ENCODE results near the gene ROMO1. TPM values are rescaled to one million over a fixed set of nuclear protein-coding genes. Genes with fewer than 3 reads are reported as not detected.

Gene ROMO1
- total RNA-seq, 4 donors from 2014 or later = 158 to 312 (median 228) TPM

DNA sequence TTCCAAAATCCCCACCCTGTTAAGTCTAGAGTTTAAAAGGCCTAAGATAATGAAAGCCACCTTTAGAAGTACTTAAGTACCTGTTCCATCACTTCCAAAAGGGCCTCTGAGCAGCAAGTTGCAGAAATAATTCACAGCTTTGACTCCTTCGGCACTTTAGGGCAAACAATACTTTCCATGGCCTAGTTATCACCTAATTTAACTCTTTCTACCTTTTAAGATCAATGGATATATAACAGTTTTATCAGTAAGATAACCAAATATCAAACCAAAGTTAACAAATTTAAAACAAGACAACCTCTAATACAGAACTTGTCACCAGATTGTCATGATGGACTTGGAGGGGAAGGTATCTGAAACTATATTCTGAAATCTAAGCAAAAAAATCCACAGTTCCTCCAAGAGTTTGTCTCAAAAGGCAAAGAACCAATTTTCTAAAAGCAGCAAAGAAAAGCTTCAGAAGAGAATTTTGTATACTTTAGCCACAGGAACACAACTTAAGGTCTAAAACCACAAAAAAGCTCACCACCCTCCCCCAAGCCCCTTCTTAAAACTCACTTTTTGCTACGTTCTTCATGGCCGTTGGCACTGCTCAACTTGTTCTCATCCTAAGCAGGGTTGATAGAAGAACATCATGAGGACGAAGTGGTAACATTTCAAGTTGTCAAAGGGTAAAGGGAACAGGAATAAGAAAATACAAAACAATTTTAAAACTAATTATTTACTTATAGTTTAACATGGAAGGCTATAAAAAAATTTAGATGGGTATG, 39.4 kb downstream of the ROMO1 start:
- TF ChIP-seq POLR2A (IDR thresholded peaks at IDR 0.05) = no peak
- TF ChIP-seq POLR2AphosphoS5 (IDR thresholded peaks at IDR 0.05) = no peak
- TF ChIP-seq, protein P1, sequence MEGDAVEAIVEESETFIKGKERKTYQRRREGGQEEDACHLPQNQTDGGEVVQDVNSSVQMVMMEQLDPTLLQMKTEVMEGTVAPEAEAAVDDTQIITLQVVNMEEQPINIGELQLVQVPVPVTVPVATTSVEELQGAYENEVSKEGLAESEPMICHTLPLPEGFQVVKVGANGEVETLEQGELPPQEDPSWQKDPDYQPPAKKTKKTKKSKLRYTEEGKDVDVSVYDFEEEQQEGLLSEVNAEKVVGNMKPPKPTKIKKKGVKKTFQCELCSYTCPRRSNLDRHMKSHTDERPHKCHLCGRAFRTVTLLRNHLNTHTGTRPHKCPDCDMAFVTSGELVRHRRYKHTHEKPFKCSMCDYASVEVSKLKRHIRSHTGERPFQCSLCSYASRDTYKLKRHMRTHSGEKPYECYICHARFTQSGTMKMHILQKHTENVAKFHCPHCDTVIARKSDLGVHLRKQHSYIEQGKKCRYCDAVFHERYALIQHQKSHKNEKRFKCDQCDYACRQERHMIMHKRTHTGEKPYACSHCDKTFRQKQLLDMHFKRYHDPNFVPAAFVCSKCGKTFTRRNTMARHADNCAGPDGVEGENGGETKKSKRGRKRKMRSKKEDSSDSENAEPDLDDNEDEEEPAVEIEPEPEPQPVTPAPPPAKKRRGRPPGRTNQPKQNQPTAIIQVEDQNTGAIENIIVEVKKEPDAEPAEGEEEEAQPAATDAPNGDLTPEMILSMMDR (IDR thresholded peaks at IDR 0.05) = no peak
- no peak for TF ChIP-seq EP300 (IDR thresholded peaks at IDR 0.05)
- Histone ChIP-seq H3K9me3 (no peaks in the 10 kb centered on the region), H3K36me3 (peaks cover 12 to 68% of the 10 kb centered on the region in 2 donors), H3K4me3 (peak overlapping the region in 1 of 2 donors; percentile 81), H3K4me1 (peaks cover 21 to 79% (median 37%) of the 10 kb centered on the region in 3 donors), H3K27me3 (no peaks in the 10 kb centered on the region), H3K27ac (peak overlapping the region in 1 of 4 donors; percentile 9)
- WGBS, 2 donors (ENCODE audit: low coverage in 1 of 2) = 34 to 35% methylated on average over 4 of the region's 4 CpGs
- no peak for ATAC-seq

DNA sequence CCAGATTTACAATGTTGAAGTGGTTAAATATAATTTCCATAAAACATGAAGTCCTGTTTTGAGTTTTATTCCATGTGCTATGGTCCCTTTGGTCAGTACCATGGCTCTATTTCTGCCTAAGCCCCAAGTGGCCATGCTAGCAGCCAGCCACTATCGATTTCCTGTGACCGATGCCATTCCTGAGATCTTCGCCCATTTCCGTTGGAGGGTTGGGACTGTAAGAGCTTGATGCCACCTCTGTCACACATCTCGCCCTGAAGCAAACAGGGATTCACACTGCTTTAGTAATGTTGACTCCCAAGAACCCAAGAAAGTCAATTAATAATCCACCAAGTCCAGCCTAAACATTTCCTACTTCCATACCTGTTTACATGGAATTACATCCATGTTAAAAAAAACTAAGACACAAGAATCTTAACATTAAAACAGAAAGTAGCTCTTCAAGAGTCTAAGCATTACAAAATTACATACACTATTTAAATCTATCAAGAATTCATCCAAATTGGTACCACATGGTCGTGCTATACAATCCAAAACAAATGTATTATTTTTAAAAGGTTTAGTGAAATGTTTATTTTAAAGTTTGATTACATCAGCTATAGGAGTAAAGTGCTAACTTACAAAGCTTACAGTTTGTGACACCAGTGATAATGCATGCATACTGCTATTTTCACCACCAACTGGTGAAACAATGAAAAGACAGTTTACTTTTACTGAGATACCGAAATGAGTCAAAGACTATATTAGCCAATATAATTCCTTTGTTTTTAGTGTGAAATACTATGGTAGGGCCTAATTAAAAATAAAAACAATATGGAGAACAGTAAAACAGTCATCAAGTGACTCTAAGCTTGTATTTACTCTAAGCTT, 40.3 kb downstream of the ROMO1 start:
- peak overlapping the region in 3 of 4 donors; percentile 98 to 100 (median 99) for H3K27ac ChIP-seq
- peaks cover 8 to 59% of the 10 kb centered on the region in 2 donors for H3K36me3 ChIP-seq
- H3K27me3 ChIP-seq = no peaks in the 10 kb centered on the region
- no peaks in the 10 kb centered on the region for H3K9me3 ChIP-seq
- peak overlapping the region; percentile 69 to 81 for H3K4me3 ChIP-seq
- ATAC-seq = no peak
- WGBS, 2 donors (ENCODE audit: low coverage in 1 of 2) = 34 to 43% methylated on average over 3 to 7 of the region's 7 CpGs
- peaks cover 14 to 73% (median 31%) of the 10 kb centered on the region in 3 donors for H3K4me1 ChIP-seq
- no peak for TF ChIP-seq POLR2AphosphoS5 (IDR thresholded peaks at IDR 0.05)
- TF ChIP-seq POLR2A (IDR thresholded peaks at IDR 0.05) = no peak
- TF ChIP-seq EP300 (IDR thresholded peaks at IDR 0.05) = no peak
- TF ChIP-seq, protein P1 (IDR thresholded peaks at IDR 0.05) = peak in 1 of 4 experiments; percentile 25

DNA sequence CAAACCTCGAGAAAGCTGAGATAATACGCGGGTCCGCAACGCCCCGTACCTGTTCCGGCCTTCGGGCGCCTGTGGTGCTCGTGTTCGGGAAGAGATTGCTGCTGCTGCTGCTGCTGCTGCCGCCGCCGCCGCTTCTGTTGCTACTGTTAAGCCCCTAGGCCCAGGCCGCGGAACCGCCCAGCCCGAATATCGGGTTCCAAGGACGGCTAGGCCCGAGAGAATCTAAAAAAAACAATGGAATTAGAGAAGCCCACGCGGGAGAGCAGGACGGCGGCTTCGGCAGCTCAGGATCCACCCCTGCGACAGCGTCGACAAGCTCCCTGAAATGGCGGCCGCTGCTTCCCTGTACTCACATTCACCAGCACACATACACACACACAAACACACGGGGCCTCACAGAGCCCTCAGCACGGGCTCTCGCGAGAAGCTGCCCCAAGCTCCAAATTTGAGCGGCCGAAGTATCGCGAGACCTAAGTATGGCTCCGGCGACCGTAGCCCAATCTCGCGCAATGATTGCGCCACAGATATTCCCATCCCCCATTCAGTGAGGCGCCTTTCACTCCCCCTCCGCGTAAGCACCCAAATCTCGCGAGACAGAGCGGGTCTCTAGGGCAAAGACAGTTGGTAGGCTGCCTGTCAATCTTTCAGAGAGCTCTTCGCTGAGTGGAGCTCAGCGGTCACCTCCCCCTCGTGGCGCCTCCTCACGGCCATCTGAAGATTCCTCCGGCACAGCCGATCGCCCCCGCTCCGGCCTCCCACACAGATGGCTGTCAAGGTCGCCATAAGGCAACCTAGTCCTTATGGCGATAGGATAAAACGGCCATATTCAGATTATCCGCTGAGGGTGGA, 42.9 kb downstream of the ROMO1 start, which contains the start of gene RBM39:
Gene RBM39, minus strand, starts transcription at position 369 of the 849 bp plus-strand sequence. CDS start 1,386 bp downstream, outside the sequence.
- peaks cover 4 to 35% of the 10 kb centered on the region in 2 donors for H3K36me3 ChIP-seq
- ATAC-seq = peak; percentile 96
- no peaks in the 10 kb centered on the region for H3K9me3 ChIP-seq
- H3K27ac ChIP-seq = peak within 1 kb of the TSS; percentile 98 to 100 (median 100)
- 0% methylated on average over 8 to 14 of the region's 66 CpGs for WGBS, 2 donors (ENCODE audit: low coverage in 1 of 2)
- peak within 1 kb of the TSS; percentile 81 to 94 for H3K4me3 ChIP-seq
- no peak for TF ChIP-seq EP300 (IDR thresholded peaks at IDR 0.05)
- TF ChIP-seq POLR2AphosphoS5 (IDR thresholded peaks at IDR 0.05) = peak; percentile 99
- TF ChIP-seq POLR2A (IDR thresholded peaks at IDR 0.05) = peak; percentile 90 to 95
- TF ChIP-seq, protein P1 (IDR thresholded peaks at IDR 0.05) = peak; percentile 12 to 58 (median 56)
- H3K27me3 ChIP-seq = no peaks in the 10 kb centered on the region
- peaks cover 3 to 48% (median 16%) of the 10 kb centered on the region in 3 donors for H3K4me1 ChIP-seq

DNA sequence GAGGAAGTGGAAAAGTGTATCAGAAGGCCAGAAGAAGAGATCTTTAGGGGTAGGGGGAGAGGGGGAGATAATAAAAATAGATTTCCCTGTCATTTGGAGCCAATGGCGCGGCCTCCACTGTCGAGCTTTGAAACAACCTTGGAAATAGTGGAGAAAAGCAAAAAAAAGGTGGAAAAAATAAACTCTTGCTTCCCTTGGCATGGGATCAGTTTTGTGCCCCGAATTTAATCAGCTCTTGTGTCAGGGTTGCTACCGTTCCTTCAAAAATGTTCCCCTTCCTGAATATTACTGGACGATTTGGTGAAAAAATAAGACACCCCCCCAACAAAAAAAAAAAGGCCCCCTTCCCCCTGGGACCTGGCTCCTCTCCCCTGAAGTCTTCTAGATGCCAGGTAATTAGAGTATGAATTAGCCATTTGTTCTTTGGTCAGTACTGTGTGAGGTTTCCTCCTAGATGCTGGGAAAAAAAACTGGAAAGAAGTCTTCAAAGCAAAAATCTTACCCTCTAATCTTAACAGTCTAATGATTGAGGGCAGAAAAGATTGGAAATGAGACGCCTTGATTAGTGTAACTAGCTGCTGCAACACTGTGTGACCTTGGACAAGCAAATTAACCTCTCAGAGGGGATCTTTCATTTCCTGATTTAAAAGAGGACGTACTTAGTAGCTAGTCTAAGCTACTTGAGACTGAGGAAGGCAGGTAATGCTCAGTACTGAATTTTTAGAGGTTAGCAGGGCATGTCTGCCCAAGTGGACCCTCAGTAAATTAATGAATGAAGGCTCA, 43.7 kb downstream of the ROMO1 start:
- ATAC-seq = no peak
- TF ChIP-seq, protein P1 (IDR thresholded peaks at IDR 0.05) = no peak
- TF ChIP-seq EP300 (IDR thresholded peaks at IDR 0.05) (no peak), POLR2AphosphoS5 (IDR thresholded peaks at IDR 0.05) (no peak), POLR2A (IDR thresholded peaks at IDR 0.05) (no peak)
- Histone ChIP-seq H3K9me3 (no peaks in the 10 kb centered on the region), H3K27ac (peak overlapping the region; percentile 92 to 100 (median 96)), H3K4me1 (peaks cover 3 to 39% (median 16%) of the 10 kb centered on the region in 3 donors), H3K4me3 (peak overlapping the region; percentile 81 to 94), H3K36me3 (peaks cover 4 to 26% of the 10 kb centered on the region in 2 donors), H3K27me3 (no peaks in the 10 kb centered on the region)
- 2 to 7% methylated on average over 8 of the region's 8 CpGs for WGBS, 2 donors (ENCODE audit: low coverage in 1 of 2)

Data from gastroesophageal sphincter (tissue), 4 donors.